Measurements from ENCODE around the gene PCDHGA5.
"Not testable (repeated sequence)": the region's sequence is repeated elsewhere in the genome, so short reads cannot be mapped to it uniquely, and the experiment has no call there.

Gene PCDHGA5

DNA sequence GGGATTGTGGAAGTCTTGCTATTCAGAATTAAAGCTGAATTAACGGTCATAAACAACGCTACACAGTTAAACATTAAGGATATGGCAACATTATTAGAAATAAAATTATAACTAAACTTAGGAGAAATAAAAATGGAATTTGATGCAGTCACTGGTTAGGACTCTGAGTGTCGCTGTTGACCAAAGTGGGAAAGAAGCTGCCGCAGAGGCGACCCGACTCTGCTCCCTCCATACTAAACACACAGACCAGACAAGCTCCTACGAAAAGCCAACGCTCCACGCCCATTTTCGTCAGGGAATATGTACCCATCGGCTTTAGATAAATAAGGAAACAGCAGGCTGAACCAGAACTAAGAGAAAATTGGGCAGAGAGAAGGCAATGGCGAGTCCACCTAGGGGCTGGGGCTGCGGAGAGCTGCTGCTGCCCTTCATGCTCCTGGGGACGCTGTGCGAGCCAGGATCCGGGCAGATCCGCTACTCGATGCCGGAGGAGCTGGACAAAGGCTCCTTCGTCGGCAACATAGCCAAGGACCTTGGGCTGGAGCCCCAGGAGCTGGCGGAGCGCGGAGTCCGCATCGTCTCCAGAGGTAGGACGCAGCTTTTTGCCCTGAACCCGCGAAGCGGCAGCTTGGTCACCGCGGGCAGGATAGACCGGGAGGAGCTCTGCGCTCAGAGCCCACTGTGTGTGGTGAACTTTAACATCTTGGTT lies at the start of gene PCDHGA5:
PCDHGA5 (plus strand) TSS at position 211 of the 709 bp plus-strand sequence; CDS start at position 380, 169 bp downstream.
- DNase-seq (ENCODE audit: low read depth) = no peak

DNA sequence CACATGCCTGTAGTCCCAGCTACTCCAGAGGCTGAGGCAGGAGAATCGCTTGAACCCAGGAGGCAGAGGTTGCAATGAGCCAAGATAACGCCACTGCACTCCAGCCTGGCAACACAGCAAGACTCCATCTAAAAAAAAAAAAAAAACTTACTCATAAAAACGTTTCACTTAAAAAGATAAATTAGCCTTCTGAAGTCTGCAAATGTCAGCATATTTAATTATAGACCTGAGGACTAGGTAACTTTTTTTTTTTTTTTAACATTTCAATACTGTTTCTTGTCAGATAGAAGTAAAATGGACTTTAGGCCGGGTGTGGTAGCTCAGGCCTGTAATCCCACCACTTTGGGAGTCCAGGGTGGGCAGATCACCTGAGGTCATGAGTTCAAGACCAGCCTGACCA lies 47.0 kb upstream of the PCDHGA5 start:
- not testable (repeated sequence) for DNase-seq (ENCODE audit: low read depth)

DNA sequence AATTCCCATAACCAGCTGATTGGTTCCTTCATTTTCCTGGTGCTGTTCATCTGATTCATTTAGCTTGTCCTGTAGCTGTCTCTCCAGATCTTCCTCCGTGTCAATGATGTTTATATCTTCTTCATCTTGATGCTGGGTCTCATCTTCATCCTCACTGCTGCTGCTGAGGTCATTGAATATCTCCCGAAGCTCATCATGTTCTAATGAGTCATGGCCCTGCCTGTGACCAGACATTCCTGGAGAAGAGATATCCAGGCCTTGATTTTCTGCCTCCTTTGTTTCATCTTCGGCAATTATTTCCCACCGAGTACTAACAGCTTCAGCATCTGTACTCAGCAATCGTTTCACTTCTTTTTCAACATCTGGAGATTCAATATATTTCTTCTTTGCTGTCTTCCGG lies 44.8 kb upstream of the PCDHGA5 start:
- DNase-seq (ENCODE audit: low read depth) = no peak

DNA sequence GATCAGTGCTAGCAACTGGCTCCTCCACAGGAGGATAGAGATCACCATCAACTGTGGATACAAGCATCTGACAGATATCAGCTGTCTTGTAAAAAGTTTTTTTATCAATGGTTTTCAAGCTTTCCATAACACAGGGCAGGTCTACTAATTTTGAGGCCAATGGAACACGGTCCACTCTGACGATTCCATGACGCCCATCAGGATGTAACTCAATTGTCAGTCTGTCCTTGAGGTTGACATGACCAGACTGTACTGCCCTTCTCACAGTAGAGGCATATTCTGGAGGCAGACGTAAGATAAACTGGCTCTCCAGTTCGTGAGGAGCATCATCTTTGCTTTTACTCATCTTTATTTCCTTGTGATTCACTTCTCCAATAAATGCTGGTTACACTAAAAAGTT lies 44.3 kb upstream of the PCDHGA5 start:
- no peak for DNase-seq (ENCODE audit: low read depth)

DNA sequence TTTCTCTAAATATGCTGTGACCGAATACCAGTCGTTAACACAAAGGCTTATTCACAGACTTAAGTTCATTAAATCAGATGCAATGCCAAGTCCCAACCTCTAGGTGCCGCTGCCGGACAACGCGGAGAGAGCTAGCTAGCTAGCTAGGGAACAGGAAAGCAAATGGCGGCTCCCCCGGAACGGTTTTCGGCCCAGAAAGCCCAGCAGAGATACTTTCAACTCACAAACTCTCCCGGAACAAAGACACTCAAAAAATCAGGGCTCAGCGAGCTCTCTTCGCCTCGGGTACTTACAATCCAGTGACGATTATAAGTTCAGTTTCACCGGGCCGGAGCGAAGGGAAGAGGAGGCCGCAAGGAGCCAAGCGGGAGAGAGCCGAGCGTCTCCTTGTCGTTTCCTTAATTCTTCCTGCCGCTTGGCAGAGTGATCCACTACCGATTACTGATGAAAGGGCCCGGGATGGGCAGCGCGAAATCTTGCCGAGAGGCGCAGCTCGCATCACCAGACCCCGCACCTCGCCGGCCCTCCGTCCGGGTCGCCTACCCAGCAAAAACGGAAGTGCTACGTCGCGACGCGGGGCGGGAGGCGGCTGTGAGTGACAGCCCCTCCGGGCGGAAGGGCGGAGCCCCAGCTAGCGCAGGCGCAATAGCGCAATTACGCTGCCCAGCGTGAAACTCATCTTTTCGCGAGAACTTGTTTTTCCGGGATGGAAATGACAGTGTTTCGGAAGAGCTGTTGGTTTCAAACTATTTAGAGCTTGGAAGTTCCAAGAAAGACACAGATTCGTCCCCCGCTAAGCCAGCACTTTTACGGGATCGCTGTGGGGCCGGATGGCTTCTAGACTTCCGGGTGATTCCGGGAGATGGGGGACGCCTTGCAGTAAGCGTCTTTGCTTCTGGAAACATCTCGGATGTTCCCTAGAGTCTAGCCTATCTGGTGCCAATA lies 43.5 kb upstream of the PCDHGA5 start, which contains the start of gene TAF7:
TAF7 (minus strand) TSS at position 560 of the 945 bp plus-strand sequence. CDS start 740 bp downstream, outside the sequence.
- DNase-seq (ENCODE audit: low read depth) = peak; percentile 74

DNA sequence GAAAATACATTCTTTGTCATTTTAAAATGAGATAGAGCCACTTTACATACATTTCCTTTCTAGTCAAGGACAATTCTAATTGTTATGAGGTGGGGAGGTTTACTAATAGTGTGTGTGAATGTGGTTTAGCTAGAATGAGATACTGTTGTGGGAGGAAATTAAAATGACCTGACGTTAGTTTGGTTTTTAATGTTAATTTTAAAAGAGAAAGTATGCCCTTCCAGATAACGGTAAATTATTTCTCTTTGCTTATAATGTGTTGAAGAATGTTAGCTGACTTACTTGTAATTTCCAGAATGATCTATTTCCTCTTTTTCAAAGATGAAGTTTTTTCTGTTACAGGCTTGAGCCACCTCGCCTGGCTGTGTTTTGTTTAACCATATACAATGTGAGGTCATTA lies 41.7 kb upstream of the PCDHGA5 start:
- DNase-seq (ENCODE audit: low read depth) = no peak

DNA sequence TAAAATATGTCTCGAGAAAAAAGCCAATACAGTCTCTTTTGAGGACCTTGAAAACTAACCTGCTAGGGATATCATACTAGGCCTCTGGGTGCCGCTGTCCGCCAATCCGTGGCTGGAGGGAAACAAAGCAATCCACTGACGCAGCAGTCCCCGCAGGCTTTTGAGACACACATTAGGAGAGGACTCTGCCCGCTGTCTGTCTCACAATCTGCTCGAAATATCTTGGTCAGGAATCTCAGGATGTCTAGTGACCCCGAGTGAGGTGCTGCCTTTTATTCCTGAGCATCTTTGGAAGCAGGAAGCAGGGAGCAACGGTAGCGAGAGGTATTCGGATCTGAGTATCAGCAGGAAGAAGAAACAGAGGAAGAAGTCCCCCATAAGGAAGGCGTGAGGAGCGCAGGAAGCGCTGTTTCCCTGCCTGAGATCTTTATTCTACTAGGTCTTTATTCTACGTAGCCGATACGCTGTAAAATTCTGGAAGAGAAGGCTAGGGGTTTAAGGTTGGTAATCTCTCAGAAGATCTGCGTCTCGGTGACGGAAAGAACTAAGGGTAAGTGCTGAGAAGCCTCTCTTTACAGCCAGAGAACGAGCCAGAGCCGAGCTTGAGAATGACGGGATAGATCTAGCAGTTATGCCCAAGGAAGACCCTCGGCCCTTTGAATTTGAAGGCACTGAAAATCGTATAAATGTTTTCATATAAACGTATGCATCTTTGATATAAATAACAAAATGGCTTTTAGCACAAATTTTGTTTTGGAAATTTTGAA lies 37.7 kb upstream of the PCDHGA5 start:
- no peak for DNase-seq (ENCODE audit: low read depth)

DNA sequence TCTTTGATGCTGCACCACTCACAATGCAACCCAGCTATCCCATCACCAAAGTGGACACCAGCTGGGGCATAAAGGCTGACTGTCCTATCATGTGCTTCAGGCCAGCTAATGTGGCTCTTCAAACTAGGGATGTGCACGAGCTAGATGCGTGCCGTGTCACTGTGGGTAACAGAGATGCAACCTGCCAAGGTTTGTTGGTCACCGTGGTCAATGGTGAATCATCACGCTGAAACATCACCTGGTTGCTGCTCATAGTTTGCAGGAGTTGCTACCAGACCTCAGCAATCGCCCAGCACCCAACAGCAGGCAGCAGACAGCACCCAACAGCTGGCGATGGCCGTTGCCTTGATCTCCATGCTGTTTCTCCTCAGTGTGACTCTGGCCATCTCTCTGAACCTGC lies 35.7 kb upstream of the PCDHGA5 start:
- no peak for DNase-seq (ENCODE audit: low read depth)

DNA sequence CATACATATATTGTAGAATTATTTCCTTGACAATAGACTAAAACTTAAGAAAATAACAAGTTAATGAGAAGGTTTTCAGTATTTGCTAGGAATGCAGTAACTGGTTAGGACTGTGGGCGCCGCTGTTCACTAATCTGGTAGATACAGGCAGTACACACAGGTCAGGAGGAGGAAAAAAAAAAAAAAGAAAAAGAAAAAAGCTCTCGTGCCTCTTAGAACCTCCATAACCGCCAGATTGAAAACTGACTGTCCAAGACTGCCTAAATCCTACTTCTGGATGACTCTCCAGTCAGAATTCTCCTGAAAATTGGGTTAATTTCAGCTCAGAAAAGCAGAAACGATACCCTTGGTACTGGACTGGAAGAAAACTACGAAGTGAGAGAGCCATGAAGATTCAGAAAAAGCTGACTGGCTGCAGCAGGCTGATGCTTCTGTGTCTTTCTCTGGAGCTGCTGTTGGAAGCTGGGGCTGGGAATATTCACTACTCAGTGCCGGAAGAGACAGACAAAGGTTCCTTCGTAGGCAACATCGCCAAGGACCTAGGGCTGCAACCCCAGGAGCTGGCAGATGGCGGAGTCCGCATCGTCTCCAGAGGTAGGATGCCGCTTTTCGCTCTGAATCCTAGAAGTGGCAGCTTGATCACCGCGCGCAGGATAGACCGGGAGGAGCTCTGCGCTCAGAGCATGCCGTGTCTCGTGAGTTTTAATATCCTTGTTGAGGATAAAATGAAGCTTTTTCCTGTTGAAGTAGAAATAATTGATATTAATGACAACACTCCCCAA lies 33.5 kb upstream of the PCDHGA5 start, which contains the start of gene PCDHGA1:
PCDHGA1 (plus strand) TSS at position 216 of the 782 bp plus-strand sequence.
- DNase-seq (ENCODE audit: low read depth) = no peak

DNA sequence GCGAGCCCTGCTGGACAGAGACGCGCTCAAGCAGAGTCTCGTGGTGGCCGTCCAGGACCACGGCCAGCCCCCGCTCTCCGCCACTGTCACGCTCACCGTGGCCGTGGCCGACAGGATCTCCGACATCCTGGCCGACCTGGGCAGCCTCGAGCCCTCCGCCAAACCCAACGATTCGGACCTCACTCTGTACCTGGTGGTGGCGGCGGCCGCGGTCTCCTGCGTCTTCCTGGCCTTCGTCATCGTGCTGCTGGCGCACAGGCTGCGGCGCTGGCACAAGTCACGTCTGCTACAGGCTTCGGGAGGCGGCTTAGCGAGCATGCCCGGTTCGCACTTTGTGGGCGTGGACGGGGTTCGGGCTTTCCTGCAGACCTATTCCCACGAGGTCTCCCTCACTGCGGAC lies 31.4 kb upstream of the PCDHGA5 start:
- not testable (repeated sequence) for DNase-seq (ENCODE audit: low read depth)

DNA sequence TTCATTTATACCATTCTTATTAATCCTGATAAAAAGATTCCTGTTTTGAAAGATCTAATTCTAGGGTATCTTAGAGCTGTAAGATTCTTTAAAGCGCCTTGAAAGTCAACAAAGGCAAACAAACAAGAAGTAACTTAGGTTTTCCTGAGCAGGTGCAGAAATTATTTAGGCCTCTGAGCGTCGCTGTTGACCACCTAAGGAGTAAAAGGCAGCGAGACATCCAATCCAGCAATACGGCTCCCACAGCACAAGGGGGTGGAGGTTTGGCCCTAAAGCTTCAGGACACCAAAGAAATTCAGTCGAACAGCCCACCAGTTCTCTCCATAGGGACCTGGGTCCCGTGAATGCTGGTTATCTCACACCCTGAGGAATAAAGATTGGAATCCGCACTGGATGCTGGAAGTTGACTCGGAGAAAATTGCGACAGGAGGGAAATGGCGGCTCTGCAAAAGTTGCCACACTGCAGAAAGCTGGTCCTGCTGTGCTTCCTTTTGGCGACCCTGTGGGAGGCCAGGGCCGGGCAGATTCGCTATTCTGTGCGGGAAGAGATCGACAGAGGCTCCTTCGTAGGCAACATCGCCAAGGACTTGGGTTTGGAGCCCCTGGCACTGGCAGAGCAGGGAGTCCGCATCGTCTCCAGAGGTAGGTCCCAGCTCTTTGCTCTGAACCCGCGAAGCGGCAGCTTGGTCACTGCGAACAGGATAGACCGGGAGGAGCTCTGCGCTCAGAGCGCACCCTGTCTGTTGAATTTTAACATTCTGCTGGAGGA lies 25.2 kb upstream of the PCDHGA5 start, which contains the start of gene PCDHGA2:
PCDHGA2 (plus strand) TSS at position 223 of the 769 bp plus-strand sequence.
- DNase-seq (ENCODE audit: low read depth) = no peak

DNA sequence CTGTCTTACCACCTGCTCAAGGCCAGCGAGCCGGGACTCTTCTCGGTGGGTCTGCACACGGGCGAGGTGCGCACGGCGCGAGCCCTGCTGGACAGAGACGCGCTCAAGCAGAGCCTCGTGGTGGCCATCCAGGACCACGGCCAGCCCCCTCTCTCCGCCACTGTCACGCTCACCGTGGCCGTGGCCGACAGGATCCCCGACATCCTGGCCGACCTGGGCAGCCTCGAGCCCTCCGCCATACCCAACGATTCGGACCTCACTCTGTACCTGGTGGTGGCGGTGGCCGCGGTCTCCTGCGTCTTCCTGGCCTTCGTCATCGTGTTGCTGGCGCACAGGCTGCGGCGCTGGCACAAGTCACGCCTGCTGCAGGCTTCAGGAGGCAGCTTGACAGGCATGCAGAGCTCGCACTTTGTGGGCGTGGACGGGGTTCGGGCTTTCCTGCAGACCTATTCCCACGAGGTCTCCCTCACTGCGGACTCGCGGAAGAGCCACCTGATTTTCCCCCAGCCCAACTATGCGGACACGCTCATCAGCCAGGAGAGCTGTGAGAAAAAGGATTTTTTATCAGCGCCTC lies 23.1 kb upstream of the PCDHGA5 start:
- not testable (repeated sequence) for DNase-seq (ENCODE audit: low read depth)

DNA sequence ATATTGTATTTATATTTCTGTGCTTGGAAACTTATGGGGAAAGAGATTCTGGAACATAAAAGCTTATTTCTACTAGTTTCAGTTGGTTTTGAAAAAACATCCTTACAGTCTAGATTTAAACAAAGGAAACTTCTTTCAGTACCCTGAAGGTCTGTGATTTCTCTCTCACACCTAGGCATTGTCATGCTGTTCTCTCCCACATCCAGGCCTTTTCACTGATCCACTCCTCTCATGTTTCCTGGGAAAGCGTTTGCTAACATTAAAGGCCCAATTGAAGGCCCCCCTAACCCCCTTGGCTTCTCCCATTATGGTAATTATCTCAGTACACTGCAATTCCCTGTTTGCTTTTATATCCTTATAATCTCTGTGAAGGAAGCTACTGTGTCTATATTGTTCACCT lies 21.2 kb upstream of the PCDHGA5 start:
- no peak for DNase-seq (ENCODE audit: low read depth)

DNA sequence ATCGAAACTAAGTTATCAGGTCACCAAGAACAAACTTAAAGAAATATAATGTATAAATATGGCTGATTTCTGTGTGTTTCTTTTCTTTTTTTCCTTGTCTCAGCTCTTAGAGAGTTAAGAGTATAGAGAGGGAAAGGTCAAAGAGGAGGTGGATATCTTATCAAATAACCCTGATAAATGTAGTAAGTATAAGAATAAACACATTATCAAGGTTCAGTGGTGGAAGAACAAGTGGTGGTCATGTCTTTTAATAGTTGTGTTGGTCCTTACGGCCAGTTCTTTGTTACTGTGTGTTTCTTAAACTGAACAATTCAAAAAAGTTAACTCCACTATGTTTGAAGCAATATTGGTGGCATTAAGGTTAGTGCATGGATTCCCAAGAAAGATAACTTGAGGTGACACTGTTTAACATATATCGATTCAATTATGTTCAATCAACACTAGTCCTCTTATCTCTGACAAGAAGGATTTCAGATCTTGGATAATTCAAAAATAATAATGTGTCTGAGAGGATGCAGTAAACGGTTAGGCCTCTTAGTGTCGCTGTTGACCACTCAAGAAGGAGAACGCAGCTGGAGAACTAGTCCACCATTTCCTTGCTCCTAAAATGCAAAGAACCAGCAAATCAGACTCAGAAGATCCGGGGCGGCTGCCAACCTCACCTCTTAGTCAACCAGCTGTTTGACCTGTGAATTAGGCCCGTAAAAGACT lies 20.6 kb upstream of the PCDHGA5 start, which contains the start of gene PCDHGA3:
PCDHGA3 (plus strand) TSS at position 588 of the 711 bp plus-strand sequence. CDS start 205 bp downstream, outside the sequence.
- DNase-seq (ENCODE audit: low read depth) = no peak

DNA sequence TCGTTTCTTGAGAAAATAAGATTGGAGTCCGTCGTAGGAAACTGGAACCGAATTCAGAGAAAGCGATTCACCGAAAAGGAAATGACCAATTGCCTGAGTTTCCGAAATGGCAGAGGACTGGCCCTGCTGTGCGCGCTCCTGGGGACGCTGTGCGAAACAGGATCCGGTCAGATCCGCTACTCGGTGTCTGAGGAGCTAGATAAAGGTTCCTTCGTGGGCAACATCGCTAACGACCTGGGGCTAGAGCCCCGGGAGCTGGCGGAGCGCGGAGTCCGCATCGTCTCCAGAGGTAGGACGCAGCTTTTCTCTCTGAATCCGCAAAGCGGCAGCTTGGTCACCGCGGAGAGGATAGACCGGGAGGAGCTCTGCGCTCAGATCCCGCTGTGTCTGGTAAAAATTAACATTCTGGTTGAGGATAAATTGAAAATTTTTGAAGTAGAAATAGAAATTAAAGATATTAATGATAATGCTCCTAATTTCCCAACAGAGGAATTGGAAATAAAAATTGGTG lies 20.0 kb upstream of the PCDHGA5 start:
- no peak for DNase-seq (ENCODE audit: low read depth)

DNA sequence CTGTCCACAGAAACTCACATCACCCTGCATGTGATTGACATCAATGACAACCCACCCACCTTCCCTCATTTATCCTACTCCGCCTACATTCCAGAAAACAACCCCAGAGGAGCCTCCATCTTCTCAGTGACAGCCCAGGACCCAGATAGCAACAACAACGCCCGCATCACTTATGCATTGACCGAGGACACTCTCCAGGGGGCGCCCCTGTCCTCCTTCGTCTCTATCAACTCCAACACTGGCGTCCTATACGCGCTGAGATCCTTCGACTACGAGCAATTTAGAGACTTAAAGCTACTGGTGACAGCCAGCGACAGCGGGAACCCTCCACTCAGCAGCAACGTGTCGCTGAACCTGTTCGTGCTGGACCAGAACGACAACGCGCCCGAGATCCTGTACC lies 18.6 kb upstream of the PCDHGA5 start:
- no peak for DNase-seq (ENCODE audit: low read depth)

DNA sequence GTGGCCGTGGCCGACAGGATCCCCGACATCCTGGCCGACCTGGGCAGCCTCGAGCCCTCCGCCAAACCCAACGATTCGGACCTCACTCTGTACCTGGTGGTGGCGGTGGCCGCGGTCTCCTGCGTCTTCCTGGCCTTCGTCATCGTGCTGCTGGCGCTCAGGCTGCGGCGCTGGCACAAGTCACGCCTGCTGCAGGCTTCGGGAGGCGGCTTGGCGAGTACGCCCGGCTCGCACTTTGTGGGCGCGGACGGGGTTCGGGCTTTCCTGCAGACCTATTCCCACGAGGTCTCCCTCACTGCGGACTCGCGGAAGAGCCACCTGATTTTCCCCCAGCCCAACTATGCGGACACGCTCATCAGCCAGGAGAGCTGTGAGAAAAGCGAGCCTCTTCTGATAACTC lies 17.9 kb upstream of the PCDHGA5 start:
- not testable (repeated sequence) for DNase-seq (ENCODE audit: low read depth)

DNA sequence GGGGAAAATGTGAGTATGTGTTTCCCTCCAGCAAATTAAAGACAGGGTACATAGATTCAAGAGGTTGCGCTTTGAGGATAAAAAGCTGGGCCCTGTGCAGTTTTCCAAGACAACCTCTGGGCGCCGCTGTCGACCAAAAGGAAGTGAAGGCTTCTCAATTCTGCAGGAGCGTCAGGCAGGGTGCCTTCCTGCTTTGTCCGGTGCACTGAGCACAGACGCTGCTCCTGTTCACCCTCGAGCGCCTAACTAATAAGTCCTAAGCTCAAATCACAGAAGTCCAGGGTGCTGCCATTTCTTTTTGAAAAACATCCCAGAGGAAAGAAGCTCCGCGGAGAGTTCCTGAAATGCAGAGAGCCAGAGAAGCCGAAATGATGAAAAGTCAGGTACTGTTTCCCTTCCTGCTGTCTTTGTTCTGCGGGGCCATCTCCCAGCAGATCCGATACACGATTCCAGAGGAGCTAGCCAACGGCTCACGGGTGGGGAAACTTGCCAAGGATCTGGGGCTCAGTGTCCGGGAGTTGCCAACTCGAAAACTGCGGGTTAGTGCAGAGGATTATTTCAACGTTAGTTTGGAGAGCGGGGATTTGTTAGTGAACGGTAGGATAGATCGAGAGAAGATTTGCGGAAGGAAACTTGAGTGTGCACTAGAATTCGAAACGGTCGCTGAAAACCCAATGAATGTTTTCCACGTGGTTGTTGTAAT lies 13.9 kb upstream of the PCDHGA5 start, which contains the start of gene PCDHGB1:
PCDHGB1 (plus strand) TSS at position 183 of the 703 bp plus-strand sequence; CDS start at position 345, 162 bp downstream.
- DNase-seq (ENCODE audit: low read depth) = no peak
